A172 (cell line): Measurements from ENCODE around the gene NUMBL. TPM values are rescaled to one million over a fixed set of nuclear protein-coding genes. Genes with fewer than 3 reads are reported as not detected.
A peak's percentile ranks its signal among the peaks of the same experiment; 100 is the strongest.
"Not testable (repeated sequence)": the region's sequence is repeated elsewhere in the genome, so short reads cannot be mapped to it uniquely, and the experiment has no call there.

Source experiments
- DNase-seq: peaks from one replicate; pipeline ENCODE4 v3.0.0-alpha.2; 2015; ENCODE audit warnings: low spot score
- total RNA-seq: library from RNA; depleted of rRNA; stranded (reverse); fragments of >200 nt; shearing (Covaris generic); gene quantifications from 2 replicates; pipeline ENCODE4 v1.2.3, GENCODE V29; 2014; rRNA removed

Gene NUMBL
- total RNA-seq, 1 experiment from 2014 or later, result 23.7 TPM

DNA sequence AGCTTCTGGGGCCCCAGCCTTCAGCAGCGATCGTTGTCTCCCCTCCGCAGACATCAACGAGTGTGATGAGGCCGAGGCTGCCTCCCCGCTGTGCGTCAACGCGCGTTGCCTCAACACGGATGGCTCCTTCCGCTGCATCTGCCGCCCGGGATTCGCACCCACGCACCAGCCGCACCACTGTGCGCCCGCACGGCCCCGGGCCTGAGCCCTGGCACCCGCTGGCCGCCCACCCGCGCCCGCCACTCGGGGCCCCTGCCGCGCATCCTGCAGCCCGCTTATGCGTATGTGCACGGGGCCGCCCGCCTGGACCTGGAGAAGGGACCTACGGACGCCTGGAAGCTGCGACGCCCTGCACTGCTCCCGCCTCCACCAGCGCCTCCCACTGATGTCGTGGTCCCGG, 61.1 kb downstream of the NUMBL start:
- no peak for DNase-seq

GRCh38 chr19:40627486-40628279, 62.8 kb downstream of the NUMBL start:
- no peak for DNase-seq

GRCh38 chr19:40626918-40627317, 63.5 kb downstream of the NUMBL start:
- DNase-seq, result no peak

- DNase-seq, result no peak
These were observed 64.9 kb downstream of the NUMBL start for GRCh38 chr19:40625406-40626120.

GRCh38 chr19:40624369-40625153, 65.9 kb downstream of the NUMBL start:
- DNase-seq, result not testable (repeated sequence)

- DNase-seq, result peak; percentile 99
These were observed 66.8 kb downstream of the NUMBL start for GRCh38 chr19:40623403-40624251.

DNA sequence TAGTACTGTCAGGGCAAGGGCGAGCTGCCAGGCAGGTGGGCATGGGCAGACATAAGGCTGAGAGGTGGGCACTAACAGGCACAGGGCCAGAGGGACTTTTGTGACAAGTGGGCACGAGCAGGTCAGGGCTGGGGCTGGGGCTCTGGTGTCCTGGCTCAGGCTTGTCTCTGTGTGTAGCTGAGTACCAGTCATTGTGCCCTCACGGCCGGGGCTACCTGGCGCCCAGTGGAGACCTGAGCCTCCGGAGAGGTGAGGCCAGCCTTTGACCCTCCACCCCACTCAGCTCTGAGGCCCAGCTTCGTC, 67.7 kb downstream of the NUMBL start:
- no peak for DNase-seq

DNA sequence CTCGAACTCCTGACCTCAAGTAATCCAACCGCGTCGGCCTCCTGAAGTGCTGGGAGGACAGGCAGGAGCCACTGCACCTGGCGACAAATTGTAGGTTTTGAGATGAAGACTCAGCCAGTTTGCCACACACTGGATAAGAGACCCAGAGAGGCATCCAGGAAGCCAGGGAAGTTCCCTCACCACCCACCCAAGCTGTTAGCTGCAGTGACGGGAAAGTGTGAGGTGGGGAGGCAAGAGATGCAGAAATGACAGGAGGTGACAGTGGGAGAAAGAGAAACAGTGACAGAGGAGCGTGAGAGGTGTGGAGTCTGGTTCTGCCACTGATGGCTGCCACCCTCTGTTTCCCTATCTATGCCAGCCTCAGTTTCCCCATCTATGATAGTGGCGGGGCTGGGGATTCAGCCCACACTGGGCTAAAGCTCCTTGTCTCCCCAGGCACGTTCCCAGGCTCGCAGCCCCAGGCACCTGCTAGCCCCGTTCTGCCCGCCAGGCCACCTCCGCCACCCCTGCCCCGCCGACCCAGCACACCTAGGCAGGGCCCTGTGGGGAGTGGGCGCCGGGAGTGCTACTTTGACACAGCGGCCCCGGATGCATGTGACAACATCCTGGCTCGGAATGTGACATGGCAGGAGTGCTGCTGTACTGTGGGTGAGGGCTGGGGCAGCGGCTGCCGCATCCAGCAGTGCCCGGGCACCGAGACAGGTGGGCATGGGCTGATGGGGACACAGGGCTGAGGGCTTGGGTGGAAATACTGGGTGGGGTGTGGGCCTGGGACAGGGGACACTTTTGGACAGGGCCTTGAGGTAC, 68.3 kb downstream of the NUMBL start:
- DNase-seq, result no peak

DNA sequence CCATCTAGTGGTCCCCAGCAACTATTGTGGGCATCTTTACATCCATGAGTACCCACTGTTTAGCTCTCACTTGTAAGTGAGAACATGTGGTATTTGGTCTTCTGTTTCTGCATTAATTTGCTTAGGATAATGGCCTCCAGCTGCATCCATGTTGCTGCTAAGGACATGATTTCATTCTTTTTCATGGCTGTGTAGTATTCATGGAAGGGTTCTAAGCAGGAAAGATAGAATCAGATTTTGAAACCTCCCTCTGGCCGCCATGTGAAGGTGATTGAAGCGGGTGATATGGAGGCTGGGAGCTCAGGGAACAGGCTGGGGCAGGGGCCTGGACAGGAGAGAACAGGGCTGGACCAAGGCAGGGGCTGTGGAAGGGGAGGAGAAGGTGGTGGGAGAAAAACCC, 69.2 kb downstream of the NUMBL start:
- no peak for DNase-seq

- DNase-seq, result no peak
These were observed 70.3 kb downstream of the NUMBL start for GRCh38 chr19:40620161-40620485.

DNA sequence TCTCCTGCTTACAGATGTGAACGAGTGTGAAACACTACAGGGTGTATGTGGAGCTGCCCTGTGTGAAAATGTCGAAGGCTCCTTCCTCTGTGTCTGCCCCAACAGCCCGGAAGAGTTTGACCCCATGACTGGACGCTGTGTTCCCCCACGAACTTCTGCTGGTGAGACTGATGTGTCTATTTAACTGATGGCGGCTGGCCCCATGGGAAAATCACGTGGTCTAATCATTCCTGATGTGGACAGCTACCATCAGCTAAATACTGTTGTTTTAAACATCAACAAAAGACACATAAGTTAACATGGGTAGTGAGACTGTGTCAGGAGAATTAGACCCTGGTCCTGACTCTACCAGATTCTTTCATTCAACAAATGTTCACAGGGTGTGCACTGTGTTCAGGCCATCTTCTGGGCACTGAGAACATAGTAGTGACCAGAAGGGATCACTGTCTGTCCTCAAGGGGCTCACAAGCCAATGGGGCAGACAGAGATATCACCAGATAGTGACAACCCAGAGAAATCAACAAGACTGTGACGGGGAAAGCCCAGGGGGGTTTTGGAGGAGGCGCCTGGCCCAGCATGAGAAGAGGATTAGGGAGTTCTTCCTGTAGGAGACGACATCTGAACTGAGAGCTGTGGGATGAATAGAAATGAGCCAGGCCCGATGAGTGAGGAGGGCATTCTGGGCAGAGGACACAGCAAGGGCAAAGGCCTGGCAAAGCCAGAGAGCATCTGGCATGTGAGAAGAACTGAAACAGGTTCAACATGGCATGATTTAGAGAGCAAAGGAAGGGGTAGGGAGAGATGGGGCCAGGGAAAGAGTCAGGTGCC, 70.9 kb downstream of the NUMBL start:
- no peak for DNase-seq

- no peak for DNase-seq
These were observed 72.5 kb downstream of the NUMBL start for GRCh38 chr19:40617961-40618360.

- no peak for DNase-seq
These were observed 73.5 kb downstream of the NUMBL start for GRCh38 chr19:40616941-40617340.

- DNase-seq, result no peak
These were observed 74.3 kb downstream of the NUMBL start for GRCh38 chr19:40616178-40616577.

Other genes starting within 250 kb of the NUMBL start
- gene SERTAD3, start 246.3 kb downstream of the NUMBL start, total RNA-seq, result 20.0 and 22.6 TPM in 2 replicates
- 327 and 381 TPM in 2 replicates for gene BLVRB, start 224.9 kb downstream of the NUMBL start, total RNA-seq
- 2.2 and 2.3 TPM in 2 replicates for gene SPTBN4, start 223.7 kb downstream of the NUMBL start, total RNA-seq
- 43.8 and 70.2 TPM in 2 replicates for gene SHKBP1, start 113.8 kb downstream of the NUMBL start, total RNA-seq
- 10.8 and 13.9 TPM in 2 replicates for gene LTBP4, start 89.3 kb downstream of the NUMBL start, total RNA-seq
- 35.2 and 51.5 TPM in 2 replicates for gene COQ8B, start 26.2 kb upstream of the NUMBL start, total RNA-seq
- gene ITPKC, start 26.5 kb upstream of the NUMBL start, total RNA-seq, result 7.7 and 9.2 TPM in 2 replicates
- gene ACTMAP, start 59.8 kb upstream of the NUMBL start, total RNA-seq, result 0.62 and 1.7 TPM in 2 replicates
- gene SNRPA, start 60.6 kb upstream of the NUMBL start, total RNA-seq, result 64.7 and 87.9 TPM in 2 replicates
- gene MIA, start 84.9 kb upstream of the NUMBL start, total RNA-seq, result not detected in 2 replicates
- gene RAB4B, start 87.6 kb upstream of the NUMBL start, total RNA-seq, result 10.3 and 19.9 TPM in 2 replicates
- 80.0 and 123 TPM in 2 replicates for gene EGLN2, start 108.5 kb upstream of the NUMBL start, total RNA-seq
- not detected in 2 replicates for gene CYP2A6, start 159.8 kb upstream of the NUMBL start, total RNA-seq
- gene CYP2A7, start 191.6 kb upstream of the NUMBL start, total RNA-seq, result not detected in 2 replicates